PFSK-1 (cell line): ENCODE measurements around the gene OSTF1.

Source experiments
- FOXP2 ChIP-seq: optimal IDR thresholded peaks from 2 replicates; pipeline ENCODE3; 2011; ENCODE audit warnings: borderline replicate concordance, control low read depth, inconsistent platforms; ENCODE audit not compliant: insufficient read depth; ENCODE audit errors: extremely low read length, extremely low read depth
- POLR2AphosphoS5 ChIP-seq: IDR thresholded peaks from 2 replicates; pipeline ENCODE4 v1.6.1; 2012; ENCODE audit warnings: low read depth, mild to moderate bottlenecking, control low read depth, low read length, moderate library complexity
- SIN3A ChIP-seq: IDR thresholded peaks from 2 replicates; pipeline ENCODE4 v1.6.1; 2012; ENCODE audit warnings: mild to moderate bottlenecking, low read length, moderate library complexity, borderline replicate concordance; ENCODE audit not compliant: insufficient read depth
- TAF1 ChIP-seq: IDR thresholded peaks from 2 replicates; pipeline ENCODE4 v1.6.1; 2012; ENCODE audit warnings: low read length, control low read depth, borderline replicate concordance; ENCODE audit not compliant: insufficient read depth
- TF ChIP-seq, protein P1 (sequence below), 2 experiments: IDR thresholded peaks; 2 replicates each; pipeline versions ENCODE4 v1.6.1 to v1.8.0; 2011 to 2012; ENCODE audit warnings: low read depth in 2 of 2, low read length in 2 of 2, control low read depth in 1 of 2, inconsistent platforms in 1 of 2, mild to moderate bottlenecking in 1 of 2, moderate library complexity in 1 of 2; ENCODE audit not compliant: insufficient read depth in 1 of 2

The OSTF1 gene

DNA sequence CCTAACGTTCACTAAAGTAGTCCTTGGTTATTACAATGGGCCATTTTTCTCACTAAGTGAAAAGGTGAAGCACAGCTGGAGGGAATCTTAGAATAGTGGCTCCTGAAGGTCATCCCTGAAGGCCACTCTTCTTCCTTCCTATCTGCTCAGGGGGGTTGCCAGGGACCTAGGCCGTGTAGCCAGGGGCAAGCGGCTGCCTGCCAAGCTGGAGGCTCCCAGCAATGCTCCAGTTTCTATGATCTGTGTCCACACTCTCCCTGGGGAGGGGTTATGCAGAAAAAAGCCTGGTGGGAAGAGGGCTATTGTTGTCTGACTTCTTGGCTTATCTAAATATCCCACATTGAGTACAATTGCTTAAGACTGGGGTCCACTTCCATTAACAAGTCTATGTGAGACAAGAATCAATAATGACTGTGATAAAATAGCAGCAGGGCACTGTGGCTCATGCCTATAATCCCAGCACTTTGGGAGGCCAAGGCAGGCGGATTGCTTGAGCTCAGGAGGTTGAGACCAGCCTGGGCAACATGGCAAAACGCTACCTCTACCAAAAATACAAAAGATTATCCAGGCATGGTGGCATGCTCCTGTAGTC is 4.1 kb upstream of the OSTF1 start:
- no peak for TF ChIP-seq TAF1
- TF ChIP-seq, protein P1, sequence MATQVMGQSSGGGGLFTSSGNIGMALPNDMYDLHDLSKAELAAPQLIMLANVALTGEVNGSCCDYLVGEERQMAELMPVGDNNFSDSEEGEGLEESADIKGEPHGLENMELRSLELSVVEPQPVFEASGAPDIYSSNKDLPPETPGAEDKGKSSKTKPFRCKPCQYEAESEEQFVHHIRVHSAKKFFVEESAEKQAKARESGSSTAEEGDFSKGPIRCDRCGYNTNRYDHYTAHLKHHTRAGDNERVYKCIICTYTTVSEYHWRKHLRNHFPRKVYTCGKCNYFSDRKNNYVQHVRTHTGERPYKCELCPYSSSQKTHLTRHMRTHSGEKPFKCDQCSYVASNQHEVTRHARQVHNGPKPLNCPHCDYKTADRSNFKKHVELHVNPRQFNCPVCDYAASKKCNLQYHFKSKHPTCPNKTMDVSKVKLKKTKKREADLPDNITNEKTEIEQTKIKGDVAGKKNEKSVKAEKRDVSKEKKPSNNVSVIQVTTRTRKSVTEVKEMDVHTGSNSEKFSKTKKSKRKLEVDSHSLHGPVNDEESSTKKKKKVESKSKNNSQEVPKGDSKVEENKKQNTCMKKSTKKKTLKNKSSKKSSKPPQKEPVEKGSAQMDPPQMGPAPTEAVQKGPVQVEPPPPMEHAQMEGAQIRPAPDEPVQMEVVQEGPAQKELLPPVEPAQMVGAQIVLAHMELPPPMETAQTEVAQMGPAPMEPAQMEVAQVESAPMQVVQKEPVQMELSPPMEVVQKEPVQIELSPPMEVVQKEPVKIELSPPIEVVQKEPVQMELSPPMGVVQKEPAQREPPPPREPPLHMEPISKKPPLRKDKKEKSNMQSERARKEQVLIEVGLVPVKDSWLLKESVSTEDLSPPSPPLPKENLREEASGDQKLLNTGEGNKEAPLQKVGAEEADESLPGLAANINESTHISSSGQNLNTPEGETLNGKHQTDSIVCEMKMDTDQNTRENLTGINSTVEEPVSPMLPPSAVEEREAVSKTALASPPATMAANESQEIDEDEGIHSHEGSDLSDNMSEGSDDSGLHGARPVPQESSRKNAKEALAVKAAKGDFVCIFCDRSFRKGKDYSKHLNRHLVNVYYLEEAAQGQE (IDR thresholded peaks at IDR 0.05; ENCODE audit: insufficient read depth in 1 of 2, low read depth in 2 of 2, low read length in 2 of 2) = no peak

DNA sequence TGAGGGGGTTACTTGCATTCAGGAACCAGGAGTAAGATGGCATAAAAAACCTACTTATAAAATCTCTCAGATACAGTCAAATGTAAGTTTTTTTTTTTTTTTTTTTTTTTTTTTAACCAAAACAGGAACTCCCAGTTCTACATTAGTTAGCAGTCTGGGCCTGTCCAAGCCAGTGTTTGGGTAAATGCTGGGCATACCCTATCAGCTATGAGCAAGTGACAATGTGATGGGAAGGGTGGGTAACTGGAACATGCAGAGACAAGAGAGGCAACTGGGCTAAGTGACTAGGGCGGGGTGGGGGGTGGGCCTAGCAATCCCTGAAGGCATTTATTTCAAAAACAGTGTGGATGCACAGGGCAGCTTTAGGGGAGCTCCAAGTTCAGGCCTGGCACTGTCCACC is 2.7 kb upstream of the OSTF1 start:
- TF ChIP-seq TAF1 = no peak
- TF ChIP-seq, protein P1 (IDR thresholded peaks at IDR 0.05; ENCODE audit: insufficient read depth in 1 of 2, low read depth in 2 of 2, low read length in 2 of 2) = no peak
- TF ChIP-seq SIN3A = no peak
- TF ChIP-seq POLR2AphosphoS5 = no peak
- TF ChIP-seq FOXP2 = no peak

DNA sequence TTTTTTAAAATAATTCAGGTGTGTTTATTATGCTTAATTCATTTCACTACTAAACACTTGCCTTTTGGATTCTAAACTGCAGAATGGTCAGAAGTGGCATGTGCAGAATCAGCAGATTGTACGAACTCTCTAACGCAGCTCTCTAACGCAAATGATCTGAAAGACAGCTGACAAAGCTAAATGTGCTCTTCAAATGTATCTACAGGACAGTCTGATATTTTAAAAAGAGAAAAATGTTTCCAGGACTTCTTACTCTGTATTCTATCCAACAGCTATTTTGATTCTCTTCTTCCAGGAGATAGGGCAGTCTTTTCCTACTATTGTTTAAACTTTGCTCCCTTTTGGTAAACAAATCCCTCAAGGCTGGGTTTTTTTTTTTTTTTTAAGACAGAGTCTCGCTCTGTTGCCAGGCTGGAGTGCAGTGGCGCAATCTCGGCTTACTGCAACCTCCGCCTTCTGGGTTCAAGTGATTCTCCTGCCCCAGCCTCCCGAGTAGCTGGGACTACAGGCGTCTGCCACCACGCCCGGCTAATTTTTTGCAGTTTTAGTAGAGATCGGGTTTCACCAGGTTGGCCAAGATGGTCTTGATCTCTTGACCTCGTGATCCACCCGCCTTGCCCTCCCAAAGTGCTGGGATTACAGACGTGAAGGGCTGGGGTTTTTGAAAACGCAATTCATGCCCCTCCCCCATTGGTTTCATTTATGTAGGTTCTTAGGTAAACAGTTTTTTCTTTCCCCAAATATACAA is 1.6 kb upstream of the OSTF1 start:
- TF ChIP-seq FOXP2 = no peak
- TF ChIP-seq, protein P1 (IDR thresholded peaks at IDR 0.05; ENCODE audit: insufficient read depth in 1 of 2, low read depth in 2 of 2, low read length in 2 of 2) = no peak
- TF ChIP-seq TAF1 = no peak
- no peak for TF ChIP-seq SIN3A
- TF ChIP-seq POLR2AphosphoS5 = no peak

DNA sequence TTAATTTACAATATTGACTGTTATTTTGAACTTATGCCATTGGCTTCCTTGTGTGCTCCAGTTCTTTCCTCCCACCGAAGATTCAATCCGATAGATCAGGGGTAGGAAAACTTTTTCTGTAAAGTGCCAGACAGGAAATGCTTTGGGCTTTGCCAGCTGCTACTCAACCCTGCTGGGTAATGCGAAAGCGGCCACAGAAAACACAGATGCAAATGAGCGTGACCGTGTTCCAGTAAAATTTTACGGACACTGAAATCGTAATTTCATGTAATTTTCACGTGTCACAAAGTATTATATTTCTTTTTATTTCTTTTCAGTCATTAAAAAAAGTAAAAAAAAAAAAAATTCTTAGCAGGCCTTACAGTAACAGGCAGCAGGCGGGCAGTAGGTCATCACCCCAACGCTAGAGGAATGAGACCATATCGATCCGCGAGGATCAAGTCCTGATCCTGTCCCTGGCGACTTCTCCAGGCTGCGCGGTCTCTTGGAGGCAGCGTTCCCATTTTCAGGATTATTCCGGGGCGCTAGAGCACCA is 958 bp upstream of the OSTF1 start:
- no peak for TF ChIP-seq FOXP2
- no peak for TF ChIP-seq TAF1
- no peak for TF ChIP-seq POLR2AphosphoS5
- TF ChIP-seq, protein P1 (IDR thresholded peaks at IDR 0.05; ENCODE audit: insufficient read depth in 1 of 2, low read depth in 2 of 2, low read length in 2 of 2) = no peak
- TF ChIP-seq SIN3A = no peak
